ENCODE measurements around the gene ABCA2.
A peak's percentile ranks its signal among the peaks of the same experiment; 100 is the strongest.

Gene ABCA2

GRCh38 chr9:137055385-137056364 lies 27.6 kb upstream of the ABCA2 start:
- Histone ChIP-seq H3K4me3 (no peak overlapping the region), H3K9me3 (no peaks in the 10 kb centered on the region), H3K27me3 (ENCODE audit: low read depth) (peaks cover 3% of the 10 kb centered on the region), H3K36me3 (replicated peaks) (no peaks in the 10 kb centered on the region), H3K4me1 (0 out of 2 replicates have a peak, but pooled peaks cover 3% of the 10 kb centered on the region)
- in situ Hi-C loops (cut with MboI; ENCODE audit: low sequenced_read_pairs), result no loop called here
- no peak for DNase-seq (ENCODE audit: low spot score in 2 of 2)

DNA sequence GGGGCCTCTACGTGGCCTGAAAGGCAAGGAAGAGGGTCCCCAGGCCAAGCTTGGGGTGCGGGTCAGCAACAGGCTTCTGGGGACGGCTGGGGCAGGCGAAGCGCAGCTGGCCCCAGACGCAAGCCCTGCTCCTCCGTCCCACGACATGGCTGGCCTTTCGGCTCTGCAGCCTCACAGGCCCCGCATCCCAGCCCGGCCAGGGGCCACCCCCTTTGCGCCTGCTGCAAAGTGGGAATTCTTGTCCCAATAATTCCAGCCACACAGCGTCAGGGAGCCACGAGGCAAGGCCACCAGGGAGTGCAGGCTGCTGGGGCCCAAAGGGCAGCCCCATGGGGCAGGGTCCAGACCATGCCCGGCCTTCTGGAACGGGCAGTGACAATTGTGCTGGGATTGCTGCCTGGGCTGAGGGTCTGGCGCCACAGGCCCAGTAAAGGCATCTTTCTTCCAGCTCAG lies 26.9 kb upstream of the ABCA2 start:
- in situ Hi-C loops (cut with MboI; ENCODE audit: low sequenced_read_pairs), result no loop called here

GRCh38 chr9:137053944-137054931 lies 26.2 kb upstream of the ABCA2 start, which contains the start of gene ENTPD2:
Gene ENTPD2 (minus strand): TSS chr9:137054061. CDS start chr9:137053997, 64 bp downstream.
- peak; percentile 25 to 64 for DNase-seq (ENCODE audit: low spot score in 2 of 2)

More for the DNA sequence above, 26.9 kb upstream of the ABCA2 start:
- Histone ChIP-seq H3K4me3 (no peak overlapping the region), H3K9me3 (no peaks in the 10 kb centered on the region), H3K27me3 (ENCODE audit: low read depth) (peaks cover 8% of the 10 kb centered on the region), H3K36me3 (replicated peaks) (no peaks in the 10 kb centered on the region), H3K4me1 (0 out of 2 replicates have a peak, but pooled peaks cover 3% of the 10 kb centered on the region)
- DNase-seq (ENCODE audit: low spot score in 2 of 2), result no peak

GRCh38 chr9:137052998-137053943 lies 25.2 kb upstream of the ABCA2 start:
- in situ Hi-C loops (cut with MboI; ENCODE audit: low sequenced_read_pairs), result no loop called here
- H3K4me3 ChIP-seq, result no peak overlapping the region

More at GRCh38 chr9:137053944-137054931, 26.2 kb upstream of the ABCA2 start, which contains the start of gene ENTPD2:
- 0 out of 2 replicates have a peak, but pooled peaks cover 3% of the 10 kb centered on the region for H3K4me1 ChIP-seq
- in situ Hi-C loops (cut with MboI; ENCODE audit: low sequenced_read_pairs), result no loop called here
- peak within 1 kb of the TSS; percentile 24 for H3K4me3 ChIP-seq
- H3K27me3 ChIP-seq (ENCODE audit: low read depth), result peaks cover 14% of the 10 kb centered on the region
- H3K36me3 ChIP-seq (replicated peaks), result no peaks in the 10 kb centered on the region
- no peaks in the 10 kb centered on the region for H3K9me3 ChIP-seq

GRCh38 chr9:137052293-137052692 lies 24.3 kb upstream of the ABCA2 start:
- in situ Hi-C loops (cut with MboI; ENCODE audit: low sequenced_read_pairs), result no loop called here

More at GRCh38 chr9:137052998-137053943, 25.2 kb upstream of the ABCA2 start:
- no peak for DNase-seq (ENCODE audit: low spot score in 2 of 2)
- Histone ChIP-seq H3K27me3 (ENCODE audit: low read depth) (peaks cover 18% of the 10 kb centered on the region), H3K4me1 (0 out of 2 replicates have a peak, but pooled peaks cover 3% of the 10 kb centered on the region), H3K9me3 (no peaks in the 10 kb centered on the region), H3K36me3 (replicated peaks) (no peaks in the 10 kb centered on the region)

DNA sequence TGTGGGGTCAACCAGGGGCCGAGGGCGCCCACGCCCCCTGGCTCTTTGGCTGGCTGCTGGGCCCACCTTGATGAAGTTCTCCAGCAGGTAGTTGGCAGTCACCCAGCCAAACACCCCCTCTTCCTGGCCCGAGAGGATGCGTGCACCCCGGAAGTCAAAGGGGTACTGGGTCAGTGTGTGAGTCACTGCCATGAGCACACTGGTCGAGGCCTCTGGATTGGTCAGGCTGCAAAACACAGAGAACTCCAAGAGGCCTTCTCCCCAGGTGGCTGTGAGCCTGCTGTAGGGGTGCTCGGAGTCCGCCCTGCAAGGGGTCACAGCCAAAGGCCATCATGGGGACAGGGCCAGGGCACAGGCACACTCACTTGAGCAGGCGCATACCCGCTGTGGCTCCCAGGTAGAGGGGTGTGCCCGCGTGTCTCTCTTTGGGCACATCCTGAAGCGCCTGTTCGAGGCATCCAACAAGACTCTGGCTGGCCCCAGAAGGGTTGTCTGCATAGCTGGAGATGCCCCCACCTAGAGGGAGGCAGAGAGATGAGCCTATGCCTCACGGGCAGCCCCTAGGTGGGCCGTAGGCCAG lies 23.2 kb upstream of the ABCA2 start:
- in situ Hi-C loops (cut with MboI; ENCODE audit: low sequenced_read_pairs), result no loop called here
- H3K27me3 ChIP-seq (ENCODE audit: low read depth), result peaks cover 18% of the 10 kb centered on the region
- H3K36me3 ChIP-seq (replicated peaks), result no peaks in the 10 kb centered on the region
- no peak for DNase-seq (ENCODE audit: low spot score in 2 of 2)
- H3K9me3 ChIP-seq, result no peaks in the 10 kb centered on the region
- H3K4me3 ChIP-seq, result no peak overlapping the region
- H3K4me1 ChIP-seq, result 0 out of 2 replicates have a peak, but pooled peaks cover 3% of the 10 kb centered on the region

More at GRCh38 chr9:137052293-137052692, 24.3 kb upstream of the ABCA2 start:
- H3K9me3 ChIP-seq, result no peaks in the 10 kb centered on the region
- H3K36me3 ChIP-seq (replicated peaks), result no peaks in the 10 kb centered on the region
- DNase-seq (ENCODE audit: low spot score in 2 of 2), result no peak
- H3K4me3 ChIP-seq, result no peak overlapping the region
- H3K27me3 ChIP-seq (ENCODE audit: low read depth), result peaks cover 18% of the 10 kb centered on the region
- 0 out of 2 replicates have a peak, but pooled peaks cover 3% of the 10 kb centered on the region for H3K4me1 ChIP-seq

GRCh38 chr9:137050570-137050969 lies 22.5 kb upstream of the ABCA2 start:
- Histone ChIP-seq H3K4me3 (no peak overlapping the region), H3K9me3 (no peaks in the 10 kb centered on the region), H3K27me3 (ENCODE audit: low read depth) (peaks cover 18% of the 10 kb centered on the region), H3K4me1 (0 out of 2 replicates have a peak, but pooled peaks cover 3% of the 10 kb centered on the region), H3K36me3 (replicated peaks) (no peaks in the 10 kb centered on the region)
- in situ Hi-C loops (cut with MboI; ENCODE audit: low sequenced_read_pairs), result no loop called here
- no peak for DNase-seq (ENCODE audit: low spot score in 2 of 2)

DNA sequence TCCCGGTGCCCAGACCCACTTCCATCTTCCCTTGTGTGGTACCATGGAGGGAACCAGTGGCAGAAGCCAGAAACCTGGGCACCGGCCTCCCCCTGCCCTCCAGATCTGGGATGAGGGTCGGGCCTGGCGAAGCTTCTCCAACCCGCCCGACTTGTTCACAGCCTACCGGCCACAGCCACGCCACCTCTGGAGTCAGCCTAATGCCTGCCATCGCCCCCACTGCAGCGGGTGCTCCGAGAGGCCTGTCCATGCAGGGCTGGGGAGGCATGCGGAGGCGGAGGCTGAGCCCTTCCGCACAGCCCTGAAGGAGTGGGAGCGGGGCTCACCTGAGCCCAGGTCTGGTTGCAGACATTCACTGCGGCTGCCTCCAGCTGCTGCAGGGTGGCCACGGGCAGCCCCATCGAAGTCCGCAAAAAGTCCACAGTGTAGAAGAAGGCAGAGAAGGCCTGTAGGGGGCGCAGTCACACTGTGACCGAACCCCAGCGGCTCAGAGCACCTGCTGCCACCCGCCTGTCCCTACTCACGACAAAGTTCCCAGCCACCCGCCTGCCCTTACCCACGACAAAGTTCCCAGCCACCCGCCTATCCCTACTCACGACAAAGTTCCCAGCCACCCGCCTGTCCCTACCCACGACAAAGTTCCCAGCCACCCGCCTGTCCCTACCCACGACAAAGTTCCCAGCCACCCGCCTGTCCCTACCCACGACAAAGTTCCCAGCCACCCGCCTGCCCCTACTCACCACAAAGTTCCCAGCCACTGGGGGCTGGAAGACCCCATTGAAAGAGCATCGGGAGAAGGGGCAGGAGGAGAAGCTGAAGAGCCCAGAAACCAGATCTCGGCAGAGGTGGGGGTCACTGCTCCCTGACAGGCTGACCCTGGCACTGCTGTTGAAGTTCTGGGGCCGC lies 21.8 kb upstream of the ABCA2 start:
- in situ Hi-C loops (cut with MboI; ENCODE audit: low sequenced_read_pairs), result no loop called here
- Histone ChIP-seq H3K4me3 (no peak overlapping the region), H3K27me3 (ENCODE audit: low read depth) (peaks cover 18% of the 10 kb centered on the region), H3K36me3 (replicated peaks) (no peaks in the 10 kb centered on the region), H3K9me3 (no peaks in the 10 kb centered on the region), H3K4me1 (peaks cover 3% of the 10 kb centered on the region; the same call in 1 of the 2 replicates)
- DNase-seq (ENCODE audit: low spot score in 2 of 2), result peak; percentile 22 to 86

- H3K4me3 ChIP-seq, result no peak overlapping the region
- in situ Hi-C loops (cut with MboI; ENCODE audit: low sequenced_read_pairs), result no loop called here
Observed at GRCh38 chr9:137048655-137049543, 20.9 kb upstream of the ABCA2 start.

DNA sequence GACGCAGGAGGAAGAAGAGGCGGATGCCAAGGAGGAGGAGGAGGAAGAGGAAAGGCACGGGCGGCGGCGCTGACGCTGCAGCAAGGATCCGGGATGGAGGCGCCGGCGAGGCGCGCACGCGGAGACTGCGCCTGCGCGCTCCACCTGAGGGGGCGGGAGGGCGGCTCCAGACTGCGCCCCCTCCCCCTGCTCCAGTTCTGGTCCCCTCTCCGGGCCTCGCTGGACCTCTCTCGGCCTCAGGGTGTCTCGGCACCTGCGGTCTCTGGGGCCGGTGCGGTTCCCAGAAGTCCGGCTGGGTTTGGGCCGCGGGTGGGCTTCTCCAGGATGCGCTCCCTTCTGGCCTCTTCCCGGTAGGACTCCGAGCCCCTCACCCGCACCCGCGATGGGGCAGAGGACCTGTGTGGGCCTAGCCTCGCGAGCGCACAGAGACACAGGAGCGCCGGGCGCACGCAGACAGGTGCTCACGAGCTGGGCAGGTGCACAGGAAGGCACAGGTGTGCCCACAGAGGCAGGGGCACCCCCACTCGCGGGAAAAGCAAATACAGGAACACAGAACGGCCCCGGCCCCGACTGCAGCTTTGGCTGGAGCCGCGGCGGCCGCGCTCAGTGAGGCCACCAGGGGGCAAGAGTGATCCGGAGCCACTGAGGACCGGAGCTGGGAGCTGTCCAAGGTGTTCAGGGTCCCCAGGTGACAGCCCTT lies 18.2 kb upstream of the ABCA2 start, which contains the start of gene NPDC1:
NPDC1 (minus strand) TSS at position 90 of the 700 bp plus-strand sequence. CDS start 188 bp downstream, outside the sequence.
- Histone ChIP-seq H3K9me3 (no peaks in the 10 kb centered on the region), H3K4me3 (peak within 1 kb of the TSS; percentile 49), H3K4me1 (no peaks in the 10 kb centered on the region; the same call in 1 of the 2 replicates), H3K36me3 (replicated peaks) (no peaks in the 10 kb centered on the region), H3K27me3 (ENCODE audit: low read depth) (peaks cover 15% of the 10 kb centered on the region)
- in situ Hi-C loops (cut with MboI; ENCODE audit: low sequenced_read_pairs), result no loop called here
- peak; percentile 79 to 93 for DNase-seq (ENCODE audit: low spot score in 2 of 2)

More at GRCh38 chr9:137048655-137049543, 20.9 kb upstream of the ABCA2 start:
- Histone ChIP-seq H3K36me3 (replicated peaks) (no peaks in the 10 kb centered on the region), H3K27me3 (ENCODE audit: low read depth) (peaks cover 18% of the 10 kb centered on the region), H3K9me3 (no peaks in the 10 kb centered on the region), H3K4me1 (no peaks in the 10 kb centered on the region; the same call in 1 of the 2 replicates)
- peak in 1 of 2 experiments; percentile 42 for DNase-seq (ENCODE audit: low spot score in 2 of 2)

Measured in HAP-1 (cell line).